OCI-LY7 (cell line): Measurements from ENCODE around the gene MRPS18C. TPM values are rescaled to one million over a fixed set of nuclear protein-coding genes. Genes with fewer than 3 reads are reported as not detected.

Source experiments
- BruUV-seq: library from RNA; stranded (reverse); fragments of 400-500 nt; replicated peaks from 2 replicates; lab custom pipeline; 2021; lab: Mats Ljungman, UMichigan
- CTCF ChIA-PET: fragments of 300-600 bp; sonication (Branson Sonifier 250); formaldehyde crosslinking; loops from one replicate; lab custom pipeline; 2022; ENCODE audit warnings: antibody characterized with exemption; ENCODE audit not compliant: unreplicated experiment; lab: Charles Lee
- POLR2A ChIA-PET: fragments of 300-600 bp; sonication (Branson Sonifier 250); formaldehyde crosslinking; loops from one replicate; lab custom pipeline; 2022; ENCODE audit warnings: antibody characterized with exemption; lab: Charles Lee
- DNase-seq: peaks from one replicate; pipeline ENCODE4 v3.0.0-alpha.2; 2015; ENCODE audit warnings: low spot score
- H2AFZ ChIP-seq: fragments of 200-600 bp; sonication (generic), shearing (Covaris generic); 2 replicates; pipeline ENCODE4 v1.6.1; 2014; ENCODE audit warnings: mild to moderate bottlenecking, antibody characterized with exemption, low read length, moderate library complexity
- H3K27ac ChIP-seq: fragments of 200-600 bp; sonication (generic); 2 replicates; pipeline ENCODE4 v1.5.1; 2014; ENCODE audit warnings: mixed run types, low read depth, mild to moderate bottlenecking, moderate library complexity, low read length, inconsistent platforms; ENCODE audit not compliant: poor library complexity, severe bottlenecking
- H3K36me3 ChIP-seq: fragments of 200-600 bp; sonication (generic); 2 replicates; pipeline ENCODE4 v1.6.1; 2014; ENCODE audit warnings: mild to moderate bottlenecking, antibody characterized with exemption, low read length, moderate library complexity, mixed read lengths; ENCODE audit not compliant: insufficient read depth
- H3K4me1 ChIP-seq: fragments of 200-600 bp; sonication (generic); 2 replicates; pipeline ENCODE4 v1.5.1; 2014; ENCODE audit warnings: mild to moderate bottlenecking, low read length; ENCODE audit not compliant: insufficient read depth, poor library complexity, severe bottlenecking
- H3K4me2 ChIP-seq: fragments of 200-600 bp; sonication (generic); 2 replicates; pipeline ENCODE4 v1.6.1; 2014; ENCODE audit warnings: mild to moderate bottlenecking, low read length
- H3K4me3 ChIP-seq: fragments of 200-600 bp; sonication (generic); 2 replicates; pipeline ENCODE4 v1.5.1; 2014; ENCODE audit warnings: mild to moderate bottlenecking, low read depth, low read length; ENCODE audit not compliant: poor library complexity, severe bottlenecking
- H3K79me2 ChIP-seq: fragments of 200-600 bp; sonication (generic); 2 replicates; pipeline ENCODE4 v1.6.1; 2016; ENCODE audit warnings: low read depth, mild to moderate bottlenecking, low read length, moderate library complexity, mixed read lengths; ENCODE audit not compliant: insufficient read depth
- H3K9me2 ChIP-seq: fragments of 200-600 bp; sonication (generic); 2 replicates; pipeline ENCODE4 v1.6.1; 2016; ENCODE audit warnings: mild to moderate bottlenecking, low read length, mixed read lengths; ENCODE audit not compliant: insufficient read depth
- H3K9me3 ChIP-seq: fragments of 200-600 bp; sonication (generic); 2 replicates; pipeline ENCODE4 v1.6.1; 2014; ENCODE audit warnings: mild to moderate bottlenecking, mixed run types, low read length, mixed read lengths
- H4K20me1 ChIP-seq: fragments of 200-600 bp; sonication (generic); 2 replicates; pipeline ENCODE4 v1.6.1; 2014; ENCODE audit warnings: mild to moderate bottlenecking, antibody characterized with exemption, low read length, moderate library complexity, mixed read lengths; ENCODE audit not compliant: insufficient read depth
- CTCF ChIP-seq: fragments of 200-600 bp; sonication (generic); conservative IDR thresholded peaks from 2 replicates; pipeline ENCODE4 v1.5.1; 2014; ENCODE audit warnings: mild to moderate bottlenecking, antibody characterized with exemption, low read length, moderate library complexity, mixed read lengths
- EZH2phosphoT487 ChIP-seq: fragments of 200-600 bp; sonication (generic); IDR thresholded peaks from 2 replicates; pipeline ENCODE4 v1.6.1; 2018; ENCODE audit warnings: low read depth, borderline replicate concordance, mild to moderate bottlenecking, mixed run types, antibody characterized with exemption, low read length, moderate library complexity, mixed read lengths
- intact Hi-C: fragments of 100-400 bp; cut with micrococcal nuclease; formaldehyde crosslinking; loops from one replicate; pipeline ENCODE4 v1.10.0; 2022; ENCODE audit not compliant: unreplicated experiment
- total RNA-seq, 2 experiments: library from RNA; depleted of rRNA in 1 of 2; stranded (reverse); fragments of >200 nt in 1 of 2; shearing (Covaris generic) in 1 of 2; gene quantifications; 2 replicates each; pipeline ENCODE4 v1.2.3, GENCODE V29; 2014 to 2022

Gene MRPS18C
- total RNA-seq, 2 experiments from 2014 or later = 38.1 to 104 TPM

- peaks cover 94% of the 10 kb centered on the region for H3K79me2 ChIP-seq
- no peak overlapping the region for H3K4me3 ChIP-seq
- BruUV-seq = no TSS peak
- no peaks in the 10 kb centered on the region for H3K9me2 ChIP-seq
- no peak for TF ChIP-seq CTCF
- TF ChIP-seq EZH2phosphoT487 = no peak
- H3K4me2 ChIP-seq = no peak overlapping the region
- peaks cover 96% of the 10 kb centered on the region for H3K36me3 ChIP-seq
- intact Hi-C loops = no loop called here
- H3K9me3 ChIP-seq = no peaks in the 10 kb centered on the region
- ChIA-PET CTCF (no interaction called here), POLR2A (interaction anchor here (1.8 kb wide), 1 partner anchor 10 kb away, joined by 5 read pairs; no protein-coding TSS in a partner anchor)
- no peak for DNase-seq
- H4K20me1 ChIP-seq = no peaks in the 10 kb centered on the region; the same call in 1 of the 2 replicates
- no peak overlapping the region for H3K27ac ChIP-seq
- no peak overlapping the region for H2AFZ ChIP-seq
- H3K4me1 ChIP-seq = peaks cover 34% of the 10 kb centered on the region
Observed at GRCh38 chr4:83431200-83431599, 24.7 kb upstream of the MRPS18C start.

GRCh38 chr4:83436680-83437079, 19.2 kb upstream of the MRPS18C start:
- H3K79me2 ChIP-seq = peaks cover 73% of the 10 kb centered on the region
- H3K27ac ChIP-seq = peak overlapping the region; percentile 94
- POLR2A ChIA-PET = interaction anchor here (0.6 to 1.9 kb wide), 8 partner anchors 13 to 1073 kb away, joined by 3 to 9 read pairs (median 4); no protein-coding TSS in a partner anchor
- peak overlapping the region; percentile 82 for H3K4me3 ChIP-seq
- H3K9me3 ChIP-seq = no peaks in the 10 kb centered on the region
- CTCF ChIA-PET = no interaction called here
- H3K4me1 ChIP-seq = peaks cover 64% of the 10 kb centered on the region
- peak; percentile 53 for DNase-seq
- TF ChIP-seq CTCF (no peak), EZH2phosphoT487 (no peak)
- peaks cover 88% of the 10 kb centered on the region for H3K36me3 ChIP-seq
- H4K20me1 ChIP-seq = no peaks in the 10 kb centered on the region
- H3K9me2 ChIP-seq = no peaks in the 10 kb centered on the region
- peak overlapping the region; percentile 79 for H3K4me2 ChIP-seq
- no peak overlapping the region for H2AFZ ChIP-seq
- intact Hi-C loops = loop anchor here (2.0 to 5.0 kb wide), 3 partner anchors 18 to 544 kb away; partner anchors contain the start of genes HELQ, LIN54 and SEC31A
- BruUV-seq = no TSS peak

- no TSS peak for BruUV-seq
- Histone ChIP-seq H3K79me2 (peaks cover 56% of the 10 kb centered on the region), H4K20me1 (no peaks in the 10 kb centered on the region), H3K36me3 (peaks cover 88% of the 10 kb centered on the region), H3K4me1 (peaks cover 58% of the 10 kb centered on the region), H3K4me3 (no peak overlapping the region), H3K27ac (peak overlapping the region; percentile 94), H3K9me3 (no peaks in the 10 kb centered on the region), H3K4me2 (no peak overlapping the region), H2AFZ (no peak overlapping the region), H3K9me2 (no peaks in the 10 kb centered on the region)
- TF ChIP-seq CTCF (no peak), EZH2phosphoT487 (no peak)
- no peak for DNase-seq
- ChIA-PET POLR2A (interaction anchor here (0.5 to 2.4 kb wide), 8 partner anchors 16 to 1946 kb away, joined by 3 to 15 read pairs (median 4); partner anchors contain the start of genes HELQ and MRPS18C), CTCF (no interaction called here)
- intact Hi-C loops = loop anchor here (5.0 kb wide), 2 partner anchors 426 to 546 kb away; partner anchors contain the start of genes LIN54 and SEC31A
Observed at GRCh38 chr4:83438719-83439118, 17.1 kb upstream of the MRPS18C start.
